ENCODE results near the gene NAV3. TPM values are rescaled to one million over a fixed set of nuclear protein-coding genes. Genes with fewer than 3 reads are reported as not detected.

The NAV3 gene
- total RNA-seq, 1 experiment from 2014 or later, result 2.5 TPM

- intact Hi-C loops (cut with micrococcal nuclease; ENCODE audit: unreplicated experiment) (no loop called here), in situ Hi-C loops (cut with HindIII; ENCODE audit: low pct_unique_long_range_greater_than_20kb, low sequenced_read_pairs) (no loop called here)
- H3K4me3 ChIP-seq (ENCODE audit: low read depth in 2 of 2, low read length in 2 of 2), result no peak overlapping the region
- no TSS peak for BruUV-seq (replicated peaks)
- TF ChIP-seq, protein P1, sequence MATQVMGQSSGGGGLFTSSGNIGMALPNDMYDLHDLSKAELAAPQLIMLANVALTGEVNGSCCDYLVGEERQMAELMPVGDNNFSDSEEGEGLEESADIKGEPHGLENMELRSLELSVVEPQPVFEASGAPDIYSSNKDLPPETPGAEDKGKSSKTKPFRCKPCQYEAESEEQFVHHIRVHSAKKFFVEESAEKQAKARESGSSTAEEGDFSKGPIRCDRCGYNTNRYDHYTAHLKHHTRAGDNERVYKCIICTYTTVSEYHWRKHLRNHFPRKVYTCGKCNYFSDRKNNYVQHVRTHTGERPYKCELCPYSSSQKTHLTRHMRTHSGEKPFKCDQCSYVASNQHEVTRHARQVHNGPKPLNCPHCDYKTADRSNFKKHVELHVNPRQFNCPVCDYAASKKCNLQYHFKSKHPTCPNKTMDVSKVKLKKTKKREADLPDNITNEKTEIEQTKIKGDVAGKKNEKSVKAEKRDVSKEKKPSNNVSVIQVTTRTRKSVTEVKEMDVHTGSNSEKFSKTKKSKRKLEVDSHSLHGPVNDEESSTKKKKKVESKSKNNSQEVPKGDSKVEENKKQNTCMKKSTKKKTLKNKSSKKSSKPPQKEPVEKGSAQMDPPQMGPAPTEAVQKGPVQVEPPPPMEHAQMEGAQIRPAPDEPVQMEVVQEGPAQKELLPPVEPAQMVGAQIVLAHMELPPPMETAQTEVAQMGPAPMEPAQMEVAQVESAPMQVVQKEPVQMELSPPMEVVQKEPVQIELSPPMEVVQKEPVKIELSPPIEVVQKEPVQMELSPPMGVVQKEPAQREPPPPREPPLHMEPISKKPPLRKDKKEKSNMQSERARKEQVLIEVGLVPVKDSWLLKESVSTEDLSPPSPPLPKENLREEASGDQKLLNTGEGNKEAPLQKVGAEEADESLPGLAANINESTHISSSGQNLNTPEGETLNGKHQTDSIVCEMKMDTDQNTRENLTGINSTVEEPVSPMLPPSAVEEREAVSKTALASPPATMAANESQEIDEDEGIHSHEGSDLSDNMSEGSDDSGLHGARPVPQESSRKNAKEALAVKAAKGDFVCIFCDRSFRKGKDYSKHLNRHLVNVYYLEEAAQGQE (IDR thresholded peaks at IDR 0.05; ENCODE audit: insufficient read depth in 1 of 2, low read depth in 2 of 2, low read length in 1 of 2), result no peak
- TF ChIP-seq SIN3A (IDR thresholded peaks at IDR 0.05; ENCODE audit: borderline replicate concordance, insufficient read depth, low read depth, low read length), result no peak
- no peaks in the 10 kb centered on the region for H3K27me3 ChIP-seq (ENCODE audit: control insufficient read depth, insufficient read depth, low read length)
- ChIA-PET POLR2A (no interaction called here), CTCF (no interaction called here)
- H3K36me3 ChIP-seq (ENCODE audit: control insufficient read depth, insufficient read depth, low read length), result no peaks in the 10 kb centered on the region
- H3K4me1 ChIP-seq (ENCODE audit: control insufficient read depth, insufficient read depth, low read length), result no peaks in the 10 kb centered on the region
- no peak overlapping the region for H3K27ac ChIP-seq (ENCODE audit: low read length)
- H3K9me3 ChIP-seq (ENCODE audit: control insufficient read depth, insufficient read depth, low read depth, low read length), result no peaks in the 10 kb centered on the region
- DNase-seq (ENCODE audit: low read depth, low spot score) (no peak), ATAC-seq (no peak)
Measured at GRCh38 chr12:77963576-77964178, 133.0 kb downstream of the NAV3 start.

DNA sequence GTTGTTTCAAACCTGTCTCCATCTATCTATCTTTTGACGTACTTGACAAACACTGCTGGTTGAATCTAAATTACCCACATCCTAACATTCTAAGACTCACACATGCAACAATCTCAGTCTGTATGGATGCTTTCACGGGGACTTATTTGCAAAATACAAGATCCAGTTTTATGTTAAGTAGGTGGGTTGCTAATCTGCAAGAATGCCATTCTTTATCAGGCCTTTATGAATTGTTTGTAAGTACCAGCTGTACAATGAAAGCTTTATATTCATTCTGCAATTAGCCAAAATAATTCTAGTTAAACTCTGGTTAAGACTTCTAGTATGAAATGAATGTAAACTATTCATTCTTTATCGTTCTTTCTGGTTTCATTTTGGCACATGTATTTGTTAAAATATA is 135.1 kb downstream of the NAV3 start:
- DNase-seq (ENCODE audit: low read depth, low spot score), result no peak
- Histone ChIP-seq H3K27ac (ENCODE audit: low read length) (no peak overlapping the region), H3K4me3 (ENCODE audit: low read depth in 2 of 2, low read length in 2 of 2) (no peak overlapping the region), H3K4me1 (ENCODE audit: control insufficient read depth, insufficient read depth, low read length) (no peaks in the 10 kb centered on the region), H3K9me3 (ENCODE audit: control insufficient read depth, insufficient read depth, low read depth, low read length) (no peaks in the 10 kb centered on the region), H3K27me3 (ENCODE audit: control insufficient read depth, insufficient read depth, low read length) (no peaks in the 10 kb centered on the region), H3K36me3 (ENCODE audit: control insufficient read depth, insufficient read depth, low read length) (no peaks in the 10 kb centered on the region)
- ChIA-PET POLR2A (no interaction called here), CTCF (no interaction called here)
- in situ Hi-C loops (cut with HindIII; ENCODE audit: low pct_unique_long_range_greater_than_20kb, low sequenced_read_pairs) (no loop called here), intact Hi-C loops (cut with micrococcal nuclease; ENCODE audit: unreplicated experiment) (no loop called here)
- TF ChIP-seq POLR2AphosphoS5 (IDR thresholded peaks at IDR 0.05; ENCODE audit: low read depth, low read length), result no peak
- TF ChIP-seq, protein P2, sequence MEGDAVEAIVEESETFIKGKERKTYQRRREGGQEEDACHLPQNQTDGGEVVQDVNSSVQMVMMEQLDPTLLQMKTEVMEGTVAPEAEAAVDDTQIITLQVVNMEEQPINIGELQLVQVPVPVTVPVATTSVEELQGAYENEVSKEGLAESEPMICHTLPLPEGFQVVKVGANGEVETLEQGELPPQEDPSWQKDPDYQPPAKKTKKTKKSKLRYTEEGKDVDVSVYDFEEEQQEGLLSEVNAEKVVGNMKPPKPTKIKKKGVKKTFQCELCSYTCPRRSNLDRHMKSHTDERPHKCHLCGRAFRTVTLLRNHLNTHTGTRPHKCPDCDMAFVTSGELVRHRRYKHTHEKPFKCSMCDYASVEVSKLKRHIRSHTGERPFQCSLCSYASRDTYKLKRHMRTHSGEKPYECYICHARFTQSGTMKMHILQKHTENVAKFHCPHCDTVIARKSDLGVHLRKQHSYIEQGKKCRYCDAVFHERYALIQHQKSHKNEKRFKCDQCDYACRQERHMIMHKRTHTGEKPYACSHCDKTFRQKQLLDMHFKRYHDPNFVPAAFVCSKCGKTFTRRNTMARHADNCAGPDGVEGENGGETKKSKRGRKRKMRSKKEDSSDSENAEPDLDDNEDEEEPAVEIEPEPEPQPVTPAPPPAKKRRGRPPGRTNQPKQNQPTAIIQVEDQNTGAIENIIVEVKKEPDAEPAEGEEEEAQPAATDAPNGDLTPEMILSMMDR (IDR thresholded peaks at IDR 0.05), result no peak
- no peak for TF ChIP-seq TCF7L2 (IDR thresholded peaks at IDR 0.05; ENCODE audit: low read depth, low read length)
- TF ChIP-seq SIN3A (IDR thresholded peaks at IDR 0.05; ENCODE audit: borderline replicate concordance, insufficient read depth, low read depth, low read length), result no peak
- TF ChIP-seq, protein P1 (IDR thresholded peaks at IDR 0.05; ENCODE audit: insufficient read depth in 1 of 2, low read depth in 2 of 2, low read length in 1 of 2), result no peak
- no TSS peak for BruUV-seq (replicated peaks)
- no peak for ATAC-seq
